D721Med (cell line): ENCODE results near the gene PTGES2.

Experiments
- DNase-seq: peaks from one replicate; pipeline ENCODE4 v3.0.0; 2011; ENCODE audit warnings: low spot score; ENCODE audit not compliant: insufficient read length
- FAIRE-seq: peaks from 2 replicates; lab custom pipeline; 2011; peaks lifted over from hg19 to GRCh38; lab: Jason Lieb, UNC
- TF ChIP-seq, protein P1 (sequence below): IDR thresholded peaks from 2 replicates; pipeline ENCODE4 v1.5.1; 2012; ENCODE audit warnings: mild to moderate bottlenecking, control low read depth; ENCODE audit not compliant: insufficient read depth; ENCODE audit errors: missing control alignments

PTGES2 gene

DNA sequence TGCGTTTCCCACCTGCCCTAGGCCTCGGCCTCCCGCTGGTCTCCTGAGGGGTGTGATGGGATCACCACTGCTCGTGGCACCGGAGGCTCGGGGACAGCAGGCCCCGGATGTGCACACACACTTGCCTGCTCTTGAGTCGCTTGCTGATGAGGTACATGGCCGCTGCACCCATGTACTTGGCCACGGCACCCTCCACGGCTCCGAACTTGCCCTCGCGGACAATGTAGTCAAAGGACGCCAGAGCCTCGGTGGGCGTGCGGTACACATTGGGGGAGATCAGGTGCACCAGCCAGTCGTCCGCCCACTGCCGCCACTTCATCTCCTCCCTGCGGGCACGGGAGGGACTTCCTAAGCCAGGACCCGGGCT, 4.7 kb downstream of the PTGES2 start:
- FAIRE-seq = no peak
- DNase-seq = no peak
- TF ChIP-seq, protein P1, sequence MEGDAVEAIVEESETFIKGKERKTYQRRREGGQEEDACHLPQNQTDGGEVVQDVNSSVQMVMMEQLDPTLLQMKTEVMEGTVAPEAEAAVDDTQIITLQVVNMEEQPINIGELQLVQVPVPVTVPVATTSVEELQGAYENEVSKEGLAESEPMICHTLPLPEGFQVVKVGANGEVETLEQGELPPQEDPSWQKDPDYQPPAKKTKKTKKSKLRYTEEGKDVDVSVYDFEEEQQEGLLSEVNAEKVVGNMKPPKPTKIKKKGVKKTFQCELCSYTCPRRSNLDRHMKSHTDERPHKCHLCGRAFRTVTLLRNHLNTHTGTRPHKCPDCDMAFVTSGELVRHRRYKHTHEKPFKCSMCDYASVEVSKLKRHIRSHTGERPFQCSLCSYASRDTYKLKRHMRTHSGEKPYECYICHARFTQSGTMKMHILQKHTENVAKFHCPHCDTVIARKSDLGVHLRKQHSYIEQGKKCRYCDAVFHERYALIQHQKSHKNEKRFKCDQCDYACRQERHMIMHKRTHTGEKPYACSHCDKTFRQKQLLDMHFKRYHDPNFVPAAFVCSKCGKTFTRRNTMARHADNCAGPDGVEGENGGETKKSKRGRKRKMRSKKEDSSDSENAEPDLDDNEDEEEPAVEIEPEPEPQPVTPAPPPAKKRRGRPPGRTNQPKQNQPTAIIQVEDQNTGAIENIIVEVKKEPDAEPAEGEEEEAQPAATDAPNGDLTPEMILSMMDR = no peak

- TF ChIP-seq, protein P1 = no peak
- FAIRE-seq (no peak), DNase-seq (peak; percentile 4)
These were observed 5.4 kb downstream of the PTGES2 start for GRCh38 chr9:128121924-128122808.

DNA sequence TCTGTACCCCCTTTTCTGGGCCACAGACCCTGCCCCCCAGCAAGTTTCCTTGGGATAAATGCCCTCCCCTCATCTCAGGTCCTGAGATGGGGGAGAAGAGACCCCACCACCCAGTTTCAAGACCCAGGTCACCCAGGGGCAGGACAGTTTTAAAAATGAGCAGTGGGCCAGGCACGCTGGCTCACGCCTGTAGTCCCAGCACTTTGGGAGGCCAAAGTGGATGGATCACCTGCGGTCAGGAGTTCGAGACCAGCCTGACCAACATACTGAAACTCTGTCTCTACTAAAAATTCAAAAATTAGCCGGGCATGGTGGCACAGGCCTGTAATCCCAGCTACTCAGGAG, 6.1 kb downstream of the PTGES2 start:
- FAIRE-seq (no peak), DNase-seq (no peak)
- TF ChIP-seq, protein P1 = no peak

DNA sequence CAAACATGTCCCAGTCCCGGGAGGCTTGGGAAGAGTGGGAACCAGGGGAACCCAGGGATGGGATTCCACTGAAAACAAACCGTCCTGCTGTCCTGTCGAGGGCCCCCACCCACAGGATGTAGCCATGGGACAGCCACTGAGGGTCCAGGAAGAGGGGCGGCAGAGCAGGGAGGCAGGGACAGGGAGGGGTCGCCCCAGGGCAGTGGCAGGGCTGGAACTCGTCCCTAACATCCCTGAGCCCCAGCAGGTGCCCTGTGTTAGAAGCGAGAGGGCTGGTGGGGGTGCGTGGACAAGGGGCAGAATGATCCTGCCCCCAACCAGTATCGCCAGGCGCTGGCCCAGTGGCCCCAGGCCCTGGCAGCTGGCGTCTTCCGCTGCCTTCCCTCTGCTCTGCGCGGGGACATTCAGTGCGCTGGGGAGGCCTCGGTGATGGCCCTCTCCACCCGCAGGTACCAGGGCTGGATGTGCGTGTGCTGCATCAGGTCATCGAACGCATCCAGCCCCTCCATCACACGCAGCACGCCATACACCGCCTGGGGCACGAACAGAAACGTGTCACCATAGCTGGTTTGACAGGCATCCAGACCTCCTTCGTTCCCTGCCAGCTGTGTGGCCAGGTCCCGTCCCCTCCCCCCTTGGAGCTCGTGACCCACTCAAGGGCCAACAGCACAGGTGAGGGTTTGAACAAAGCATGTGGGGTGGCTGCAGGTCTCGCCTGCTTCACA, 6.6 kb downstream of the PTGES2 start:
- DNase-seq (no peak), FAIRE-seq (no peak)
- TF ChIP-seq, protein P1 = no peak

GRCh38 chr9:128120061-128120740, 7.3 kb downstream of the PTGES2 start:
- FAIRE-seq (no peak), DNase-seq (no peak)
- TF ChIP-seq, protein P1 = no peak

DNA sequence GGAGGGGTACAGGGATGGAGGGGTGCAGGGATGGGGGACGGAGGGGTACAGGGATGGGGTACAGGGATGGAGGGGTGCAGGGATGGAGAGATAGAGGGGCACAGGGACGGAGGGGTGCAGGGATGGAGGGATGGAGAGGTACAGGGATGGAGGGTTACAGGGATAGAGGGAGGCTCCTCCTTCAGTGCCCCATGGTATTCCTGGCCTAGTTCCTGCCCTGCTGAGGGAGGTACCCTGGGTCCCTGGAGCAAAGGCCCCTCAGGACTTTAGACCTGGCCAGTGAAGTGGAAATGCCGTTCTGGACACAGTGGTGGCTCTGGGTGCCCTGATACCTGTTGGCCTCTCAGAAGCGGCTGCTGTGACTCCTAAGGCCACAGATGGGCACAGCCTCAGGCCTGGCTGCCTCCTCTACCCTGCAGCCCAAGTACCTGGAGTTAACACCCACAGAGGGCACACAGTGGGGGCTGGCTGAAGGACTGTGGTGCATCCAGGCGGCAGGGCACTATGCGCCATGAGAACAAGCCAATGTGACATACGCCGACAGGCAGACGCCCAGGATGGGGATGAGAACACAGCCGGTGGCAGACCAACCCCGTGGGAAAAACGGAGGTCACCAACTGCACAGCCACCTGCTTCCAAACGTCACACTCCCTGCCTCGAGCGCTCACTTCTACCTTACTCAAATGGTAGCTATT, 8.4 kb downstream of the PTGES2 start:
- TF ChIP-seq, protein P1 = no peak
- FAIRE-seq = no peak
- DNase-seq = no peak
